Measurements from ENCODE around the gene KRT75. TPM values are rescaled to one million over a fixed set of nuclear protein-coding genes. Genes with fewer than 3 reads are reported as not detected.

Gene KRT75
- total and polyA plus RNA-seq, 2 donors (not counting 3 experiments of a cell fraction or from before 2014, with no cell fraction given), result not detected

DNA sequence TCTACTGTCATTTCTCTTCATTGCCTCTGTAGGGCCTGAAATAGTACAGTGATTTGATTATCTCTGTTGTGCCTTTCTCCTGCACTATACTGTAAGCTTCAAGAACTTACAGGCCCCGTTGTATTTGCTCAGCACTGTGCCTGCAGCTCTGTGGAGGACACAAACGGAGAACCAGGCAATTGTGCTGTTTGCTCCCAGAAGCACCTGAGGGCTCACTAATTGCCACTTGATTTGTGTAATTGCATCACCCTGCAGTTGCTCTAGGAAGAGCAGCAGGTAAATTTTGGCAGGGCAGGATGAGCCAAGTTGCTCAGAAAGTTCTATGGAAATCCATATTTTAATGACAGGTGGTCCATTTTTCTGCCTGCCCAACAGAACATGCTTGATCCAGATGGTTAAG, 16.4 kb downstream of the KRT75 start:
- ChIA-PET POLR2A (no interaction called here), CTCF (no interaction called here)
- H4K20me1 ChIP-seq (replicated peaks; ENCODE audit: control insufficient read depth, extremely low read depth, insufficient read depth, low read length), result no peaks in the 10 kb centered on the region
- DNase-seq (ENCODE audit: low read depth, low spot score) (no peak), FAIRE-seq (no peak)
- H3K4me1 ChIP-seq (ENCODE audit: control insufficient read depth, extremely low read depth, insufficient read depth, low read length), result no peaks in the 10 kb centered on the region
- H2AFZ ChIP-seq (ENCODE audit: low read depth, low read length), result no peak overlapping the region
- no peaks in the 10 kb centered on the region for H3K36me3 ChIP-seq (ENCODE audit: control insufficient read depth in 2 of 2, extremely low read depth in 1 of 2, insufficient read depth in 2 of 2, low read length in 2 of 2)
- H3K27ac ChIP-seq (ENCODE audit: insufficient read depth, low read depth, low read length), result no peak overlapping the region
- no peak overlapping the region for H3K9ac ChIP-seq (replicated peaks; ENCODE audit: extremely low read depth, insufficient read depth, low read length)
- intact Hi-C loops (cut with micrococcal nuclease) (no loop called here), dilution Hi-C loops (cut with MboI; ENCODE audit: extremely low pct_ligation_motif_present, low sequenced_read_pairs) (no loop called here)
- no peak overlapping the region for H3K4me3 ChIP-seq (replicated peaks in 1 of 3; ENCODE audit: insufficient read depth in 1 of 3, low read depth in 1 of 3, low read length in 3 of 3)
- TF ChIP-seq MAX (IDR thresholded peaks at IDR 0.05; ENCODE audit: insufficient read depth, insufficient read length) (no peak), POLR2AphosphoS5 (IDR thresholded peaks at IDR 0.05; ENCODE audit: insufficient read depth, low read depth, low read length) (no peak), POLR2A (IDR thresholded peaks at IDR 0.05; ENCODE audit: low read depth, low read length) (no peak), GATA2 (IDR thresholded peaks at IDR 0.05; ENCODE audit: insufficient read depth, insufficient read length, low read depth, low read length) (no peak), EZH2 (IDR thresholded peaks at IDR 0.05; ENCODE audit: borderline replicate concordance, low read depth, low read length, severe bottlenecking) (no peak), FOS (IDR thresholded peaks at IDR 0.05; ENCODE audit: borderline replicate concordance, insufficient read depth, low read length) (no peak), JUN (IDR thresholded peaks at IDR 0.05; ENCODE audit: borderline replicate concordance, insufficient read depth, insufficient read length, low read depth) (no peak), MYC (IDR thresholded peaks at IDR 0.05; ENCODE audit: low read depth, low read length) (no peak)
- TF ChIP-seq, protein P1, sequence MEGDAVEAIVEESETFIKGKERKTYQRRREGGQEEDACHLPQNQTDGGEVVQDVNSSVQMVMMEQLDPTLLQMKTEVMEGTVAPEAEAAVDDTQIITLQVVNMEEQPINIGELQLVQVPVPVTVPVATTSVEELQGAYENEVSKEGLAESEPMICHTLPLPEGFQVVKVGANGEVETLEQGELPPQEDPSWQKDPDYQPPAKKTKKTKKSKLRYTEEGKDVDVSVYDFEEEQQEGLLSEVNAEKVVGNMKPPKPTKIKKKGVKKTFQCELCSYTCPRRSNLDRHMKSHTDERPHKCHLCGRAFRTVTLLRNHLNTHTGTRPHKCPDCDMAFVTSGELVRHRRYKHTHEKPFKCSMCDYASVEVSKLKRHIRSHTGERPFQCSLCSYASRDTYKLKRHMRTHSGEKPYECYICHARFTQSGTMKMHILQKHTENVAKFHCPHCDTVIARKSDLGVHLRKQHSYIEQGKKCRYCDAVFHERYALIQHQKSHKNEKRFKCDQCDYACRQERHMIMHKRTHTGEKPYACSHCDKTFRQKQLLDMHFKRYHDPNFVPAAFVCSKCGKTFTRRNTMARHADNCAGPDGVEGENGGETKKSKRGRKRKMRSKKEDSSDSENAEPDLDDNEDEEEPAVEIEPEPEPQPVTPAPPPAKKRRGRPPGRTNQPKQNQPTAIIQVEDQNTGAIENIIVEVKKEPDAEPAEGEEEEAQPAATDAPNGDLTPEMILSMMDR (IDR thresholded peaks at IDR 0.05; ENCODE audit: extremely low read depth in 1 of 2, insufficient read depth in 1 of 2, low read depth in 1 of 2, low read length in 2 of 2), result no peak
- H3K79me2 ChIP-seq (ENCODE audit: control insufficient read depth, insufficient read depth, low read length), result no peaks in the 10 kb centered on the region
- H3K9me1 ChIP-seq (replicated peaks; ENCODE audit: control insufficient read depth, extremely low read depth, insufficient read depth, low read length), result no peaks in the 10 kb centered on the region
- BruUV-seq (replicated peaks), result no TSS peak
- no peak overlapping the region for H3K4me2 ChIP-seq (ENCODE audit: insufficient read depth, low read length)
- no peaks in the 10 kb centered on the region for H3K9me3 ChIP-seq (replicated peaks; ENCODE audit: control insufficient read depth, insufficient read depth, low read length)
- peaks cover 3 to 11% of the 10 kb centered on the region in 2 experiments for H3K27me3 ChIP-seq (ENCODE audit: control insufficient read depth in 2 of 2, insufficient read depth in 2 of 2, low read length in 2 of 2)

All from endothelial cell of umbilical vein (primary cell).